Measurements from ENCODE around the gene CDCP1. TPM values are rescaled to one million over a fixed set of nuclear protein-coding genes. Genes with fewer than 3 reads are reported as not detected.

Gene CDCP1
- total RNA-seq, 1 donor from 2014 or later, result 0.15 TPM

- Mint-ChIP-seq H3K36me3 (ENCODE audit: low read depth) (no peaks in the 10 kb centered on the region), H3K27me3 (ENCODE audit: low read depth) (no peaks in the 10 kb centered on the region), H3K4me3 (ENCODE audit: unreplicated experiment) (no peak overlapping the region), H3K9me3 (ENCODE audit: low read depth) (peaks cover 2% of the 10 kb centered on the region), H3K4me1 (ENCODE audit: low read depth) (peaks cover 50% of the 10 kb centered on the region), H3K27ac (ENCODE audit: unreplicated experiment) (no peak overlapping the region)
- no peak for DNase-seq (ENCODE audit: low spot score)
- TF ChIP-seq CTCF (IDR thresholded peaks at IDR 0.05), result no peak
These were observed 13.5 kb downstream of the CDCP1 start for GRCh38 chr3:45132568-45133211.

DNA sequence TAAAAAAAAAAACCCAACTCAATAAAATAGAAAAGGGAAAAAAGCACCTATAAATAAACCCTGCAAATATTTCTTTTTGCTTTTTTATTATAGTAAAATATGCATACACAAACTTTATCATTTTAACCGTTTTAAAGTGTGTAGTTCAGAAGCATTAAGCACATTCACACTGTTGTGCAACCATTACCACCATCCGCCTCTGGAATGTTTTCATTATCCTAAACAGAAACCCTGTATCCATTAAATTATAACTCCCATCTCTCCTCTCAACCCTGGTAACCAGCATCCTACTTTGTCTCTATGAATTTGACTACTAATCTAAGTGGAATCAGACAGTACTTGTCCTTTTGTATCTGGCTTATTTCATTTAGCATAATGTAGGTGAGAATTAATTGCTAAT is 15.0 kb downstream of the CDCP1 start:
- Mint-ChIP-seq H3K36me3 (ENCODE audit: low read depth) (no peaks in the 10 kb centered on the region), H3K4me1 (ENCODE audit: low read depth) (peaks cover 47% of the 10 kb centered on the region), H3K27ac (ENCODE audit: unreplicated experiment) (no peak overlapping the region), H3K27me3 (ENCODE audit: low read depth) (no peaks in the 10 kb centered on the region), H3K4me3 (ENCODE audit: unreplicated experiment) (no peak overlapping the region), H3K9me3 (ENCODE audit: low read depth) (peaks cover 2% of the 10 kb centered on the region)
- TF ChIP-seq CTCF (IDR thresholded peaks at IDR 0.05), result no peak
- DNase-seq (ENCODE audit: low spot score), result no peak

DNA sequence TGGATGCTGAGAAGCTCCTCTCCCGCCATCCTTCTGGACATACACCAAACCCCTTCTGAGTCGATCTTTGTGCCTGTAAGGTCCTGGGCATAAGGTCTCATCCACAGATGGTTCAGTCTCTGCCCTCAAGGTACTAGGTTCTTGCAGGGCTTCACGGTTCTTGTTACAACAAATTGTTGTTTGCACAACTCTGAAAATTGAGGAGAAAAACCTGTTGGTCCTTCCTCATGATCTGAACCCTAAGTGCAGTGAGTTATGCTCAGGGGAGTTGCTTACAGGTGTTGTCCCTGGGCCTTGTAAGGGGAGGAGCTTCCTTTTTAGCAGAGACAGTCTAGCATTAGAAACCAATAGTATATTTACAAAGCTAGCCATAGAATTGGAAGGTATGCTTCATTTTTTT is 15.7 kb downstream of the CDCP1 start:
- no peak overlapping the region for H3K4me3 Mint-ChIP-seq (ENCODE audit: unreplicated experiment)
- no peak for DNase-seq (ENCODE audit: low spot score)
- TF ChIP-seq CTCF (IDR thresholded peaks at IDR 0.05), result no peak
- peaks cover 40% of the 10 kb centered on the region for H3K4me1 Mint-ChIP-seq (ENCODE audit: low read depth)
- no peak overlapping the region for H3K27ac Mint-ChIP-seq (ENCODE audit: unreplicated experiment)
- peaks cover 2% of the 10 kb centered on the region for H3K9me3 Mint-ChIP-seq (ENCODE audit: low read depth)
- no peaks in the 10 kb centered on the region for H3K36me3 Mint-ChIP-seq (ENCODE audit: low read depth)
- no peaks in the 10 kb centered on the region for H3K27me3 Mint-ChIP-seq (ENCODE audit: low read depth)

DNA sequence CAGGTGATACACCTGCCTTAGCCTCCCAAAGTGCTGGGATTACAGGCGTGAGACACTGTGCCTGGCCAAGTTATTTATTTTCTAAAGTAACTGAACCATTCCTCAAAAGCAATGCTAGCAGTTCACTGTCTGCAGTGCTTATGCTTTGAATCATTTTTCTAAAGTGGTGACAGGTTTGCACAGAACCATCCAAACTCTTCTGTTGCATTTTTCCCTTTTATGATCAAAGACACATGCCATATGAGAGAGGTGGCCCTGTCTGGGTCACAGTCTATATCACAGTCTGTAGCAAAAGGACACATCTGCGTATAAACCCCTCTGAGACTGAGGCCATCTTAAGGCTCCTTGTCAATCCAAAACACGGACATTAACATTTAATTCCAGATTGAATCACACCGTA is 17.2 kb downstream of the CDCP1 start:
- H3K4me1 Mint-ChIP-seq (ENCODE audit: low read depth), result peaks cover 38% of the 10 kb centered on the region
- no peaks in the 10 kb centered on the region for H3K36me3 Mint-ChIP-seq (ENCODE audit: low read depth)
- no peaks in the 10 kb centered on the region for H3K27me3 Mint-ChIP-seq (ENCODE audit: low read depth)
- H3K27ac Mint-ChIP-seq (ENCODE audit: unreplicated experiment), result no peak overlapping the region
- TF ChIP-seq CTCF (IDR thresholded peaks at IDR 0.05), result no peak
- H3K9me3 Mint-ChIP-seq (ENCODE audit: low read depth), result no peaks in the 10 kb centered on the region
- H3K4me3 Mint-ChIP-seq (ENCODE audit: unreplicated experiment), result no peak overlapping the region
- DNase-seq (ENCODE audit: low spot score), result no peak

GRCh38 chr3:45127130-45127822 is 18.9 kb downstream of the CDCP1 start:
- Mint-ChIP-seq H3K27ac (ENCODE audit: unreplicated experiment) (no peak overlapping the region), H3K4me3 (ENCODE audit: unreplicated experiment) (no peak overlapping the region), H3K9me3 (ENCODE audit: low read depth) (no peaks in the 10 kb centered on the region), H3K36me3 (ENCODE audit: low read depth) (no peaks in the 10 kb centered on the region), H3K4me1 (ENCODE audit: low read depth) (peaks cover 38% of the 10 kb centered on the region), H3K27me3 (ENCODE audit: low read depth) (no peaks in the 10 kb centered on the region)
- DNase-seq (ENCODE audit: low spot score), result no peak
- no peak for TF ChIP-seq CTCF (IDR thresholded peaks at IDR 0.05)

All from chondrocyte (in vitro differentiated cells).